ENCODE measurements around the gene TEX19. TPM values are rescaled to one million over a fixed set of nuclear protein-coding genes. Genes with fewer than 3 reads are reported as not detected.

Gene TEX19, protein sequence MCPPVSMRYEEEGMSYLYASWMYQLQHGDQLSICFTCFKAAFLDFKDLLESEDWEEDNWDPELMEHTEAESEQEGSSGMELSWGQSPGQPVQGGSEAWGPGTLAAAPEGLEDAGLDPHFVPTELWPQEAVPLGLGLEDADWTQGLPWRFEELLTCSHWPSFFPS
- total RNA-seq: not detected
- under 1 TPM in 1 of 2 donors, not detected in 1; 0.03 TPM for polyA plus RNA-seq
- long read RNA-seq, donor 1: 0 reads
- long read RNA-seq, donor 2: 0 reads
- long read RNA-seq, donor 3: 0 reads
- long read RNA-seq, donor 4: 0 reads
- long read RNA-seq, donor 5: 0 reads

DNA sequence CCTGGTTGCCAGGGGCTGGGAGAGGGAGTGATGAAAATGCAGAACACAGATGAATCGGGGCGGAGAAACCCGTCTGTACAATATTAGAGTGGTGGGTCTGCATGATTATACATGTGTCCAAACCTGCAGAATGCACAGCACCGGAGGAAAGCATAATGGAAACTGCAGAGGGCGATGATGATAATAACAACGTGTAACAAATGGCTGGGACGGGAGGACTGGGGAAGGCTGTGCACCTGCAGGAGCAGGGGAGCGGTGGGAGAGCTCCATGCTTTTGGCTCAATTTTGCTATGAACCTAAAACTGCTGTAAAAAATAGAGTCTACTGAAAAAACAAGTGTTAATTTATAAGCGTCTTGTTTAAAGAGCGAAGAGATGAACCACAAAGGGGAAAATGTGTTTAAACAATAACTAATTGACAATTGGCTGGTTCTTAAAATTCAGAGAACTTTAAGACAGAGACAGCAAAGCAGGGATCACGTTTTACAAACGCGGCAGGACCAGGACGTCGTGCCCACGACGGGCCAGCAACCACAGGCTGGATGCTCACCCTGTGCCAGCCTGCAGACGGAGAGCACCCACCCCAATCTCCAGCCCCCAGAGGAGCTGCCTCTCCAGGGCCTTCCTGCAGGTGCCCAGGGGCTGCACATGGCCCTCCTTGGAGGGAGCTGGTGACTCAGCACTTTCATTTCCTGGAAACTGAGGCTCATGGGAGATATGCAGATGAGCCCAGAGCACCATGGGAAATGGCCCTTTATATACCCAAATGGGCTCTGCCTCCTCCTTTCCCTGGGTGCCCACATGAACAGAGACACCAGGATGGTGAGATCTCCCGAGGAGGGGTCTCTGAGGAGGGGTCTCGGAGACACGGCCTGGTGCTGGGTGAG, at the start of gene TEX19:
TSS of gene TEX19 (plus strand) at position 783 of the 886 bp plus-strand sequence. CDS start 2,904 bp downstream, outside the sequence.
- 63 to 70% methylated on average over 21 of the region's 21 CpGs for WGBS, 2 donors
- ATAC-seq (ENCODE audit: insufficient read depth, low FRiP score) (no peak), DNase-seq (no peak)
- Histone ChIP-seq H3K4me1 (ENCODE audit: control insufficient read depth in 5 of 5, insufficient read depth in 5 of 5, low read length in 5 of 5) (peaks cover 0 to 11% (median 0%) of the 10 kb centered on the region in 5 donors), H3K4me3 (no peak within 1 kb of the TSS), H3K27me3 (ENCODE audit: control insufficient read depth in 3 of 3, insufficient read depth in 3 of 3, low read length in 2 of 3) (peaks cover 0 to 9% (median 5%) of the 10 kb centered on the region in 3 donors), H3K9ac (ENCODE audit: insufficient read depth in 1 of 2, low read length in 2 of 2) (no peak within 1 kb of the TSS), H3K27ac (ENCODE audit: low read depth in 1 of 2, low read length in 1 of 2) (no peak within 1 kb of the TSS), H3K36me3 (ENCODE audit: control insufficient read depth in 4 of 4, insufficient read depth in 4 of 4, low read length in 4 of 4) (no peaks in the 10 kb centered on the region), H3K9me3 (ENCODE audit: control insufficient read depth in 4 of 4, insufficient read depth in 3 of 4, low read length in 3 of 4) (no peaks in the 10 kb centered on the region)
- TF ChIP-seq, protein P1, sequence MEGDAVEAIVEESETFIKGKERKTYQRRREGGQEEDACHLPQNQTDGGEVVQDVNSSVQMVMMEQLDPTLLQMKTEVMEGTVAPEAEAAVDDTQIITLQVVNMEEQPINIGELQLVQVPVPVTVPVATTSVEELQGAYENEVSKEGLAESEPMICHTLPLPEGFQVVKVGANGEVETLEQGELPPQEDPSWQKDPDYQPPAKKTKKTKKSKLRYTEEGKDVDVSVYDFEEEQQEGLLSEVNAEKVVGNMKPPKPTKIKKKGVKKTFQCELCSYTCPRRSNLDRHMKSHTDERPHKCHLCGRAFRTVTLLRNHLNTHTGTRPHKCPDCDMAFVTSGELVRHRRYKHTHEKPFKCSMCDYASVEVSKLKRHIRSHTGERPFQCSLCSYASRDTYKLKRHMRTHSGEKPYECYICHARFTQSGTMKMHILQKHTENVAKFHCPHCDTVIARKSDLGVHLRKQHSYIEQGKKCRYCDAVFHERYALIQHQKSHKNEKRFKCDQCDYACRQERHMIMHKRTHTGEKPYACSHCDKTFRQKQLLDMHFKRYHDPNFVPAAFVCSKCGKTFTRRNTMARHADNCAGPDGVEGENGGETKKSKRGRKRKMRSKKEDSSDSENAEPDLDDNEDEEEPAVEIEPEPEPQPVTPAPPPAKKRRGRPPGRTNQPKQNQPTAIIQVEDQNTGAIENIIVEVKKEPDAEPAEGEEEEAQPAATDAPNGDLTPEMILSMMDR (IDR thresholded peaks at IDR 0.05; ENCODE audit: control extremely low read depth, extremely low read depth): no peak

DNA sequence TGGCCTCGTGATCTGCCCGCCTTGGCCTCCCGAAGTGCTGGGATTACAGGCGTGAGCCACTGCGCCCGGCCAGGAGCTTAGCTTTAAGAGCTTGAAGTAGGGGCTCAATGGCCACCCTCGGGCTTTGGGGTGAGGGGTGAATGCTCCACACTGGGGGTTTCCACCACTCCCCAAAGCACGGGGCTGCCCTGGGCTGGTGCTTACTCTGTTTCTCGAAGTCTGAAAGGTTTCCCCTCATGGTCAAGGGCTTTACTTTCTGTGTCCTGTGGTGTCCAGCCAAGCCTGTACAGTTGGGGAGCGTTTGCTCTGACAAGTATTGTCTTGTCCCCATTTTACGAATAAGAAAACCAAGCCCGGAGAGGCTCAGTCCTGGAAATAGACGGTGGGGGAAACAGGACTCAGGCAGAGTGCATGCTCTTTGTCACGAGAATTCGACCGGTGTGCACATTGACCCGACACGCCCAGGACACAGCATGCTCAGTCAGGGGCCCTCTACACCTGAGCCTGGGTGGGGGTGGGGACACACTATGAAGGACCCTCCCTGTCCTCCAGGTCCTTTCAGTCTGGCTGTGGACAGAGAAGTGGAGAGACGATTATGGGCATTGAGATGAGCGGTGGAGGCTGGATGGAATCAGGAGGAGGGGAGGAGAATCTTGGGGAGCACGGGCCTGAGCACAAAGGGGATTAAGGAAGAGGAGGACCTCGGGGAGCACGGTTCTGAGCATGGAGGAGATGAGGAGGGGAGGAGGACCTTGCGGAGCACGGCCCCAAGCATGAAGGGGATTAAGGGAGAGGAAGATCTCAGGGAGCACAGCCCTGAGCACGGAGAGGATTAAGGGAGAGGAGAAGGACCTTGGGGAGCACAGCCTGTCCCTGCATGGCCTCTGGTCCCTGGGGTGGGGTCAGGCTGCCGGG, 49.1 kb upstream of the TEX19 start:
- no peak overlapping the region for H3K27ac ChIP-seq (ENCODE audit: low read depth in 1 of 2, low read length in 1 of 2)
- TF ChIP-seq, protein P1 (IDR thresholded peaks at IDR 0.05; ENCODE audit: control extremely low read depth, extremely low read depth): no peak
- ATAC-seq (ENCODE audit: insufficient read depth, low FRiP score): no peak
- no peaks in the 10 kb centered on the region for H3K36me3 ChIP-seq (ENCODE audit: control insufficient read depth in 4 of 4, insufficient read depth in 4 of 4, low read length in 4 of 4)
- H3K4me1 ChIP-seq (ENCODE audit: control insufficient read depth in 5 of 5, insufficient read depth in 5 of 5, low read length in 5 of 5): peaks cover 0 to 3% (median 0%) of the 10 kb centered on the region in 5 donors
- DNase-seq: no peak
- 82 to 91% methylated on average over 27 of the region's 27 CpGs for WGBS, 2 donors
- no peak overlapping the region for H3K4me3 ChIP-seq
- no peak overlapping the region for H3K9ac ChIP-seq (ENCODE audit: insufficient read depth in 1 of 2, low read length in 2 of 2)
- no peaks in the 10 kb centered on the region for H3K9me3 ChIP-seq (ENCODE audit: control insufficient read depth in 4 of 4, insufficient read depth in 3 of 4, low read length in 3 of 4)
- peaks cover 0 to 2% (median 0%) of the 10 kb centered on the region in 3 donors for H3K27me3 ChIP-seq (ENCODE audit: control insufficient read depth in 3 of 3, insufficient read depth in 3 of 3, low read length in 2 of 3)

DNA sequence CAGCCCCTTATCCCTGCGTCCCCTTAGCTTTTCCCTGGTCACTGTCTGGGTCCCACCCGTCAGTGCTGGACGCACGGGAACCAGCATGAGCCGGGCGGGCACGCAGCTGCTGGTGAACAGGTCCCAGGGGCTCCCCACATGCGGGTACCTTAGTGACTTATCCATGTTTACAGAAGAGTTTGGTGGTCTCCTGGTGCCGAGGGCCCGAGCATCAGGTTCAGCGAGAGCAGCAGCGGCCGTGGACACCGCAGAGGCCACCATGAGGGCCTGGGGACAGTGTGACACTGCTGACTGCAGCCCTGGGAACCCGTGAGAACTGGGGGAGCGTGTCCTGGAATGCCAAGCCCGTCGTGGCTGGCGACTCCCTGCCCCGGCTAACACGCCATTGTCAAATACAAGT, 48.2 kb upstream of the TEX19 start:
- 82 to 90% methylated on average over 21 of the region's 21 CpGs for WGBS, 2 donors
- DNase-seq: no peak
- Histone ChIP-seq H3K27me3 (ENCODE audit: control insufficient read depth in 3 of 3, insufficient read depth in 3 of 3, low read length in 2 of 3) (peaks cover 0 to 7% (median 2%) of the 10 kb centered on the region in 3 donors), H3K4me1 (ENCODE audit: control insufficient read depth in 5 of 5, insufficient read depth in 5 of 5, low read length in 5 of 5) (peaks cover 0 to 5% (median 3%) of the 10 kb centered on the region in 5 donors), H3K9ac (ENCODE audit: insufficient read depth in 1 of 2, low read length in 2 of 2) (no peak overlapping the region), H3K9me3 (ENCODE audit: control insufficient read depth in 4 of 4, insufficient read depth in 3 of 4, low read length in 3 of 4) (no peaks in the 10 kb centered on the region), H3K36me3 (ENCODE audit: control insufficient read depth in 4 of 4, insufficient read depth in 4 of 4, low read length in 4 of 4) (no peaks in the 10 kb centered on the region), H3K27ac (ENCODE audit: low read depth in 1 of 2, low read length in 1 of 2) (no peak overlapping the region), H3K4me3 (no peak overlapping the region)
- TF ChIP-seq, protein P1 (IDR thresholded peaks at IDR 0.05; ENCODE audit: control extremely low read depth, extremely low read depth): no peak
- ATAC-seq (ENCODE audit: insufficient read depth, low FRiP score): no peak

All from lung (tissue), 16 donors.